Mesodermal cell (in vitro differentiated cells): ENCODE results near the gene GEMIN2. TPM values are rescaled to one million over a fixed set of nuclear protein-coding genes. Genes with fewer than 3 reads are reported as not detected.
"Not testable (repeated sequence)": the region's sequence is repeated elsewhere in the genome, so short reads cannot be mapped to it uniquely, and the experiment has no call there.

ENCODE experiments used
- H3K27ac ChIP-seq: 2 replicates; pipeline ENCODE4 v1.7.0; 2013; ENCODE audit warnings: mild to moderate bottlenecking, low read depth, low read length, moderate library complexity; ENCODE audit not compliant: severe bottlenecking
- H3K36me3 ChIP-seq: 2 replicates; pipeline ENCODE4 v1.7.1; 2013; ENCODE audit warnings: mild to moderate bottlenecking, low read length, moderate library complexity; ENCODE audit not compliant: control insufficient read depth, insufficient read depth
- H3K4me1 ChIP-seq: one replicate; pipeline ENCODE4 v1.7.1; 2013; ENCODE audit warnings: mild to moderate bottlenecking, low read length; ENCODE audit not compliant: insufficient read depth, control insufficient read depth, poor library complexity, severe bottlenecking
- H3K4me3 ChIP-seq: 2 replicates; pipeline ENCODE4 v1.7.0; 2013; ENCODE audit warnings: low read length, control low read depth, mild to moderate bottlenecking; ENCODE audit not compliant: insufficient read depth, poor library complexity, severe bottlenecking; ENCODE audit errors: extremely low read depth
- H3K9me3 ChIP-seq: 2 replicates; pipeline ENCODE4 v1.7.1; 2013; ENCODE audit warnings: mild to moderate bottlenecking, low read length, moderate library complexity; ENCODE audit not compliant: control insufficient read depth
- WGBS, 2 experiments: methylation state at CpG; one replicate each; pipeline ENCODE4 v1.1.5; 2013; ENCODE audit warnings: missing lambda C conversion rate in 2 of 2; ENCODE audit not compliant: insufficient coverage in 2 of 2; 5-methylcytosine and 5-hydroxymethylcytosine counted together
- polyA plus RNA-seq, 2 experiments: library from polyadenylated mRNA; stranded (reverse); fragments of 50-300 nt; gene quantifications; one replicate each; pipeline ENCODE4 v1.2.3, GENCODE V29; 2013

Gene GEMIN2, protein sequence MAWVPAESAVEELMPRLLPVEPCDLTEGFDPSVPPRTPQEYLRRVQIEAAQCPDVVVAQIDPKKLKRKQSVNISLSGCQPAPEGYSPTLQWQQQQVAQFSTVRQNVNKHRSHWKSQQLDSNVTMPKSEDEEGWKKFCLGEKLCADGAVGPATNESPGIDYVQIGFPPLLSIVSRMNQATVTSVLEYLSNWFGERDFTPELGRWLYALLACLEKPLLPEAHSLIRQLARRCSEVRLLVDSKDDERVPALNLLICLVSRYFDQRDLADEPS
- 19.5 TPM for polyA plus RNA-seq (2013, experiment 1 of 2)
- polyA plus RNA-seq (2013, experiment 2 of 2) = 21.3 TPM

DNA sequence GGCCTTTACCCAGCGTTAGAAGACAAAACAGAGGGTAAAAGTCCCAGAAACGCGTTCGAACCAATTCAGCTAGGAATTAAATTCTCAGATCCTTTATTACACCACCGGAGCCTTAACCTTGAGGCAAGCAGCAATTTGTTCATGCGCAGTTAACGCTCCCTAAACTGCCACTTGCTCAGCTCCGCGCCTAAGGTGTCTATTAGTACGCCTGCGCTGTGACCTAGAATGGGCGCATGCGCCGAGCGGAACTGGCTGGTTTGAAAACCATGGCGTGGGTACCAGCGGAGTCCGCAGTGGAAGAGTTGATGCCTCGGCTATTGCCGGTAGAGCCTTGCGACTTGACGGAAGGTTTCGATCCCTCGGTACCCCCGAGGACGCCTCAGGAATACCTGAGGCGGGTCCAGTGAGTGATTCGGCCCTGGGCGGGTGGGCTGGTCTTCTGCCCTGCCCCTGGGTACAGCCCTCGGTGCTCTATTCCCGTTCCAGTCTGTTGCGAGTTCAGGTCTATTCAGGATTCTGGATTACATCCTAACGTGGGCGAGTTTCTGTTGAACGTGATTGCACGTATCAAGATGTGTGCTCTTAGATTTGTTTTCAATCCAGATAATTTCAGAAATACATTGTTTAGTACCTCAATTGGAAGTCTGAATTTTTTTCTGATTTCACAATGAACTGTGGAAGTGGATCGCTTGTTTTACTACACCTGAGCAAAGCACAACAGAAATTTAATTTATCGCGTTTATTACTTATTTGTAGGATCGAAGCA lies at the start of gene GEMIN2:
TSS of gene GEMIN2 (plus strand) at position 251 of the 766 bp plus-strand sequence. CDS start at position 267, 16 bp downstream.
- H3K27ac ChIP-seq = no peak within 1 kb of the TSS
- peaks cover 8% of the 10 kb centered on the region for H3K36me3 ChIP-seq
- no peaks in the 10 kb centered on the region for H3K9me3 ChIP-seq
- H3K4me1 ChIP-seq = peaks cover 5% of the 10 kb centered on the region
- 1% methylated on average over 30 to 34 of the region's 40 CpGs for WGBS, 2 experiments
- peak within 1 kb of the TSS; percentile 76 for H3K4me3 ChIP-seq

GRCh38 chr14:39069169-39069805 lies 44.8 kb upstream of the GEMIN2 start:
- not testable (repeated sequence) for H3K9me3 ChIP-seq, H3K27ac ChIP-seq, H3K4me3 ChIP-seq, H3K4me1 ChIP-seq
- peaks cover 86% of the 10 kb centered on the region for H3K36me3 ChIP-seq
- 89 to 96% methylated on average over 6 of the region's 7 CpGs for WGBS, 2 experiments

- H3K36me3 ChIP-seq = peaks cover 85% of the 10 kb centered on the region
- H3K9me3 ChIP-seq = no peaks in the 10 kb centered on the region
- WGBS, 2 experiments = 90 to 95% methylated on average over 3 to 4 of the region's 5 CpGs
- no peak overlapping the region for H3K4me3 ChIP-seq
- H3K27ac ChIP-seq = no peak overlapping the region
- no peaks in the 10 kb centered on the region for H3K4me1 ChIP-seq
These were observed 44.2 kb upstream of the GEMIN2 start for GRCh38 chr14:39069923-39070322.

DNA sequence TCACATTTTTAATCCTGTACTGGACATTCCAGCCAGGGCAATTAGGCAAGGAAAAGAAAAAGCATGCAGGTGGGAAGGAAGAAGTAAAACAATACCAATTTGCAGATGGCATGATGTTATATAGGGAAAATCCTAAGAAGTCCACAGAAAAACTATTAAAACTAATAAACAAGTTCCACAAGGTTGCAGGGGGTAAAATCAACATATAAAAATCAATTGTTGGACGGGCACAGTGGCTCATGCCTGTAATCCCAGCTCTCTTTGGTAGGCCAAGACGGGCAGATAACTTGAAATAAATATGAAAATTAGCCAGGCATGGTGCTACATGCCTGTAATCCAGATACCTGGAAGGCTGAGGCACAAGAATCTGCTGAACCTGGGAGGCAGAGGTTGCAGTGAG lies 43.0 kb upstream of the GEMIN2 start:
- Histone ChIP-seq H3K4me1 (no peaks in the 10 kb centered on the region), H3K36me3 (peaks cover 81% of the 10 kb centered on the region), H3K4me3 (no peak overlapping the region), H3K27ac (no peak overlapping the region), H3K9me3 (no peaks in the 10 kb centered on the region)
- 86 to 100% methylated on average over 2 of the region's 2 CpGs for WGBS, 2 experiments

- Histone ChIP-seq H3K9me3 (no peaks in the 10 kb centered on the region), H3K4me1 (no peaks in the 10 kb centered on the region), H3K27ac (no peak overlapping the region), H3K4me3 (no peak overlapping the region), H3K36me3 (peaks cover 80% of the 10 kb centered on the region)
- WGBS, 2 experiments = 80% methylated on average over 1 of the region's 1 CpG; no CpG with 5 or more reads in 1 of the 2 experiments
These were observed 33.2 kb upstream of the GEMIN2 start for GRCh38 chr14:39080886-39081285.

GRCh38 chr14:39083127-39083526 lies 31.0 kb upstream of the GEMIN2 start:
- peaks cover 76% of the 10 kb centered on the region for H3K36me3 ChIP-seq
- H3K4me3 ChIP-seq = no peak overlapping the region
- no peaks in the 10 kb centered on the region for H3K9me3 ChIP-seq
- no peaks in the 10 kb centered on the region for H3K4me1 ChIP-seq
- H3K27ac ChIP-seq = no peak overlapping the region
- 46 to 64% methylated on average over 2 to 4 of the region's 5 CpGs for WGBS, 2 experiments

GRCh38 chr14:39085933-39086332 lies 28.2 kb upstream of the GEMIN2 start:
- WGBS, 2 experiments = 60 to 87% methylated on average over 1 to 3 of the region's 7 CpGs
- H3K4me3 ChIP-seq = no peak overlapping the region
- no peaks in the 10 kb centered on the region for H3K4me1 ChIP-seq
- H3K9me3 ChIP-seq = no peaks in the 10 kb centered on the region
- peaks cover 81% of the 10 kb centered on the region for H3K36me3 ChIP-seq
- H3K27ac ChIP-seq = no peak overlapping the region

GRCh38 chr14:39087493-39087892 lies 26.6 kb upstream of the GEMIN2 start:
- Histone ChIP-seq H3K27ac (no peak overlapping the region), H3K36me3 (peaks cover 85% of the 10 kb centered on the region), H3K4me1 (no peaks in the 10 kb centered on the region), H3K9me3 (no peaks in the 10 kb centered on the region), H3K4me3 (no peak overlapping the region)
- WGBS, 2 experiments = no CpG with 5 or more reads among the region's 2 CpGs

DNA sequence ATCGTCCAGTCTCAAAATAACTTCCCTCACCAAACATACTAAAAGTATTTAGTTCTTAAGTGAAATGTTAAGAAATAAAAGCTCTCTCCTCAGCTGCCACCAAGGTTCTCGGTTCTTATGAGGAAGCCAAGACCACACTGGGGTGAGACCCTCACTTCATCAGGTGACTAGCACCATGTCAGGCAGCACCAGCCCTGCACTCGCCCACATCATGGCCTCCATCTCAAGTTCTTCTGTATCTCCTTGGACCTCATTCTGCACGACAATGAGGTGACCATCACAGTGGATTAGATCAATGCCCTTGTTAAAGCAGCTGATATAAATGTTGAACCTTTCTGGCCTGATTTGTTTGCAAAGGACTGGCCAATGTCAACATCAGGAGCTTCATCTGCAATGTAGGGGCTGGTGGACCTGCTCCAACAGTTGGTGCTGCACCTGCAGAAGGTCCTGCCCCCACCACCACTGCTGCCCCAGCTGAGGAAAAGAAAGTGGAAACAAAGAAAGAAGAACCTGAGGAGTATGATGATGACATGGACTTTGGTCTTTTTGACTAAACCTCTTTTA lies 23.5 kb upstream of the GEMIN2 start:
- H3K27ac ChIP-seq = no peak overlapping the region
- WGBS, 2 experiments = 100% methylated on average over 2 to 3 of the region's 4 CpGs
- no peaks in the 10 kb centered on the region for H3K9me3 ChIP-seq
- peaks cover 83% of the 10 kb centered on the region for H3K36me3 ChIP-seq
- no peak overlapping the region for H3K4me3 ChIP-seq
- H3K4me1 ChIP-seq = no peaks in the 10 kb centered on the region

DNA sequence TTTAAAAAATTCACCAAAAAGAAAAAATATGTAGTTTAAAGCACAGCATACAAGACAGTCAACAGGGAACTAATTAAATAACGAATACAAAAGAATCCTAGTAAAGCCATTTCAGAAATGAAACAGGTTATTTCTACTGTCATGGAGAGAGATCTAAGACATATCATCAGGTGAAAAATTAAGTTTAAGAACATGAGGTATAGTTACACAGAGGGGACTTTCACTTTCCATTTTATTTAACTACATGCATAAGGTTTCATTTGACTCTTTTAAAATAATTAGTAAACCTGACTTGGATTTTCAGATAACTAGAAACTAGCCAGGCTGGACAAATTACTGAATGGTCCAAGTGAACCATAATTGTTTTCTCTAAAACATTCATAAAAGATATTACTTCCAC lies 22.4 kb upstream of the GEMIN2 start:
- no CpG with 5 or more reads among the region's 1 CpG for WGBS, 2 experiments
- H3K4me3 ChIP-seq = no peak overlapping the region
- no peaks in the 10 kb centered on the region for H3K4me1 ChIP-seq
- no peak overlapping the region for H3K27ac ChIP-seq
- no peaks in the 10 kb centered on the region for H3K9me3 ChIP-seq
- H3K36me3 ChIP-seq = peaks cover 81% of the 10 kb centered on the region
